ENCODE measurements around the gene OCEL1.

GRCh38 chr19:17266975-17267788 is 41.2 kb downstream of the OCEL1 start, which contains the start of gene BABAM1:
- TF ChIP-seq POLR2A (IDR thresholded peaks at IDR 0.05) (no peak), CTCF (IDR thresholded peaks at IDR 0.05) (no peak)

All from lower leg skin (tissue), 3 donors.